HTERT RPE-1 (cell line): ENCODE data around the gene FBXO2.
"Not testable (repeated sequence)": the region's sequence is repeated elsewhere in the genome, so short reads cannot be mapped to it uniquely, and the experiment has no call there.

Experiments
- in situ Hi-C: fragments of 300-500 bp; cut with MboI; formaldehyde crosslinking; loops from 4 replicates; pipeline ENCODE4 v1.14.3; 2020; ENCODE audit warnings: low sequenced_read_pairs

Gene FBXO2

GRCh38 chr1:11629184-11630016 is 24.8 kb downstream of the FBXO2 start:
- in situ Hi-C loops: no loop called here

- in situ Hi-C loops: no loop called here
Observed at GRCh38 chr1:11628767-11629166, 25.5 kb downstream of the FBXO2 start.

GRCh38 chr1:11626551-11626950 is 27.7 kb downstream of the FBXO2 start:
- in situ Hi-C loops: no loop called here

GRCh38 chr1:11623702-11624101 is 30.5 kb downstream of the FBXO2 start:
- in situ Hi-C loops: no loop called here

GRCh38 chr1:11622398-11622797 is 31.8 kb downstream of the FBXO2 start:
- in situ Hi-C loops: no loop called here

DNA sequence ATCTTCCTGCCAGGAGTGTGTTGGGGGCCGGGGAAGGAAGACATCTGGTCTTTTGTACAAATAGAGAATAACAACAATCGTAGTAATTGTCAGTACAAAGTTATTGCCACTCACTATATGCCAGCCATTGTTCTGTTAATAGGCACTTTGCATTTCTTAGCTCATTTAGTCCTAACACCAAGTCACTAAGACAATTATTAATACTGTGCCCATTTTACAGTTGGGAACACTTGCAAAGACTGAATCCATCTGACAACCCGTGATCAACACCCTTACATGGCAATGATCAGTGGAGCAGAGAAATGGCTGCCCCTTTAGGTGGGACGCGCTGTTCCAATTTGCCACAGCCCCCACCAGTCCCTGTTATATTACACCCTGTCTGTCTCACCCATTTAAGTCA is 33.3 kb downstream of the FBXO2 start:
- in situ Hi-C loops: no loop called here

GRCh38 chr1:11620405-11620804 is 33.8 kb downstream of the FBXO2 start:
- in situ Hi-C loops: no loop called here

- in situ Hi-C loops: no loop called here
Observed at GRCh38 chr1:11617741-11618140, 36.5 kb downstream of the FBXO2 start.

- in situ Hi-C loops: no loop called here
Observed at GRCh38 chr1:11617314-11617713, 36.9 kb downstream of the FBXO2 start.

- in situ Hi-C loops: no loop called here
Observed at GRCh38 chr1:11616766-11617165, 37.5 kb downstream of the FBXO2 start.

DNA sequence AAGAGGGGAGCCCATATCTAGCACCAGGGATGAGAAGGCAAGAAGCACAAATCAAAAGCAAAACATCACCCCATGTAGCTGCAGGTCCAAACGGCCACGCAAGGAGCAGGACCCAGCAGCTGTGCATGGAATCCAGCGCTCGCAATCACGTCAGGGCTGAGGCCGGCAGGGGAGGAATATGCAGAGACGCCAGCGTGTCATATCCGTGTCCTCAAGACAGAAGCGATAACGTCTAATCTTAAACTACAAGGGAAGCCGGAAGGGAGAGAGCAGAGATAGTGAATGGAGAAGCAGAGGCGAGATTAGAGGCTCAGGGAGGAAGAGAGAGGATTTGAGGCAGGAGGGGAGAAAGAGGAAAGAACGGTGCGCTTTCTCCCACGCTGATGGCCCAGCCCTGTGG is 39.1 kb downstream of the FBXO2 start:
- in situ Hi-C loops: no loop called here

DNA sequence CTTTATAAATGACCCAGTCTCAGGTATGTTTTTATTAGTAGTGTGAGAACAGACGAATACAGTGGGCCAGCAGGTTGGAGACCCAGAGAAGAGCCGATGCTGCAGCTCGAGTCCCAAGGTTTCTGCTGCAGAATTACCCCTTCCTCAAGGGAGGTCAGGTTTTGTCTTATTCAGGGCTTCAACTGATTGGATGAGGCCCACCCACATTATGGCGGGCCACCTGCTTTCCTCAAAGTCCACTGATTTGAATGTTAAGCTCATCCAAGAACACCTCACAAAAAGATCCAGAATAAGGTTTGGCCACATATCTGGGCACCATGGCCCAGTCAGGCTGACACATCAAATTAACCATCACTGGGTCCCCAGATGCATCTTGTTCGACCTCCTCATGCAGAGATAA is 40.9 kb downstream of the FBXO2 start:
- in situ Hi-C loops: no loop called here

DNA sequence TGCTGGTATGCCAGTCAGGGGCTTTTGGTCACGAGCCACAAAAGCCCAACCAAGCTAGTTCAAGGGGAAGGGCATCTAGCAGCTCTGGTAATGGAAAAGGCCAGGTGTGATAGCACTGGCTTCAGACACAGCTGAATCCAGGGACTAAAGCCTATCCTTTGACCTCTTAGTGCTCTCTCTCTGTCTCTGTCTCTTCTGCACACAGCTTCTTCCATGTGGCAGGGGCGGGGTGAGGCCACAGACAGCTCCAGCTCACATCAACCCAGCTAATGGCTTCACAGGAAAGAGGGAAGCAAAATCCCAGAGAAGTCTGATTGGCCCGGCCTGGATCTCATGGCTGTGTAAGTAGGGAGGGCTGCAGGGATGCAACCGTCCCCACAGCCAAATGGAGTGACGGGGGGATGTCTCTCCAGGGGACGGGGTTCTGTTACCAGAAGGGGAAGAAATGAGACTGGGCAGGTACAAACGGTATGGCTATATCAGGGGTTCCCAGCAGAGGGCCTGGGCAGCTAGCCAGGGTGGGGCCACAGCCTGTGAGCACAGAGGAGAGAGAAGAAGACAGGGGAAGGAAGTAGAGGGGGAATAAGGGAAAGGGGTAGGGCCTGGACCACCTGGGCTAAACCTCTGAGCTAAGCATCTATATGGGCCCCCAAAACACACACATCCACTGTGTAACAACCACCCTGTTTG is 42.4 kb downstream of the FBXO2 start:
- in situ Hi-C loops: no loop called here

DNA sequence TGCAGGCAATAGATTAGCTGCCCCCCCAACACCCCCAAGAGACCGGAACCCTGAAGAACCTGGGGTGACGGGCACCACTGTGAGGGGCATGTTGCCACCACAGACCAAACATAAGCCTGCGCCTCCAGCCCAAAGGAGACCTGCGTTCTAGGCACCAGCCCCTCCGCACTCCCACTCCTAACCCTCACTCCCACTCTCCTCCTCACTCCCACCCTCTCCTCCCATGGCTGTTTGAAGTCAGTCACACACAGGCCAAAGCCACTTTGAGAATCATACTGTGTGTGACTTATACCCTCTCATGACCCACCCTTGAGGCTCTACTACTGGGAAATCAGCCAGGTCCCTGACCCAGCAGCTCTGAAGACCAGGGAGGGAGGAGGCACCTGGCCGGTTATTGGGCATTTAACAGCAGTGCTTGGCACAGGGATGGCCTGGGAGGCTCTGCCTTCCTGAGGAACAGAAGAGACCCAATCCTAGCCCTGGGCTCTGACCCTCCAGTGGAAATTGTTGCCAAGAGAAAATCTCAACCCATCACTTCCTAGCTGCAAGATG is 43.5 kb downstream of the FBXO2 start:
- in situ Hi-C loops: no loop called here

DNA sequence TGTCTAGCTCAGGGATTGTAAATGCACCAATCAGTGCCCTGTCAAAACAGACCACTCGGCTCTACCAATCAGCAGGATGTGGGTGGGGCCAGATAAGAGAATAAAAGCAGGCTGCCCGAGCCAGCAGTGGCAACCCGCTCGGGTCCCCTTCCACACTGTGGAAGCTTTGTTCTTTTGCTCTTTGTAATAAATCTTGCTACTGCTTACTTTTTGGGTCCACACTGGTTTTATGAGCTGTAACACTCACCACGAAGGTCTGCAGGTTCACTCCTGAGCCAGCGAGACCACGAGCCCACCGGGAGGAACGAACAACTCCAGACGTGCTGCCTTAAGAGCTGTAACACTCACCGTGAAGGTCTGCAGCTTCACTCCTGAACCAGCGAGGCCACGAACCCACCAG is 44.9 kb downstream of the FBXO2 start:
- in situ Hi-C loops: not testable (repeated sequence)

GRCh38 chr1:11608596-11609130 is 45.6 kb downstream of the FBXO2 start:
- in situ Hi-C loops: not testable (repeated sequence)

DNA sequence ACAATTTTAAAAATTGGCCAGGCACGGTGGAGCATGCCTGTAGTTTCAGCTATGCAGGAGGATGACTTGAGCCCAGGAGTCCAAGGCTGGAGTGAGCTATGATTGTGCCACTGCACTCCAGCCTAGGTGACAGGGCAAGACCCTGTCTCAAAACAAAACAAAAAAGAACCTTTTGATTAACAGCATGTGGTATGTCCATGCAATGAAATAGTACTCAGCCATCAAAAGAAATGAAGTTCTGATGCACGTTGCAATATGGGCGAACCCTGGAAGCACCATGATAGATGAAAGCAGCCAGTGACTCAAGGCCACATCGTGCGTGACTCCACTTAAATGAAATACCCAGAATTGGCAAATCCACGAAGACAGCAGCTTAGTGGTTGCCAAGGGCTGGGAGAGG is 47.5 kb downstream of the FBXO2 start:
- in situ Hi-C loops: no loop called here

GRCh38 chr1:11602981-11603380 is 51.2 kb downstream of the FBXO2 start:
- in situ Hi-C loops: no loop called here

DNA sequence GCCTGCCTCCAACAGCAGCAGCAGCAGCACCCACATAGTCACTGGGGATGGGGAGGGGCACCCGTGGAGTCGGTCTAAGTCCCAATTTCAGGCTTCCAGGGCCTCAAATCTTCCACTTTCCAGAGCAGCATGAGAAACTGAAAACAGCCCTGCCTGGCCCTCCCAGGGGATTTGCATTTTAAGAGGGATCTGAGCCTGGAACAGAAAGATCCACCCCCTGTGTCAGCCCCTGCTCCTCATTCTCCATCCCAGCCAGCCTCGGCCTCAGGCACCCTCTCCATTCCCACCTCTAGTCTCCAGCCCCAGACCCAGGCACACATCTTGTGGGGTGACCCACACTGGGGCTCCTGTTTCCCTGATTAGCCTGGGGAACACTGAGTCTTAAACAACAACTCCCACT is 51.8 kb downstream of the FBXO2 start:
- in situ Hi-C loops: no loop called here

DNA sequence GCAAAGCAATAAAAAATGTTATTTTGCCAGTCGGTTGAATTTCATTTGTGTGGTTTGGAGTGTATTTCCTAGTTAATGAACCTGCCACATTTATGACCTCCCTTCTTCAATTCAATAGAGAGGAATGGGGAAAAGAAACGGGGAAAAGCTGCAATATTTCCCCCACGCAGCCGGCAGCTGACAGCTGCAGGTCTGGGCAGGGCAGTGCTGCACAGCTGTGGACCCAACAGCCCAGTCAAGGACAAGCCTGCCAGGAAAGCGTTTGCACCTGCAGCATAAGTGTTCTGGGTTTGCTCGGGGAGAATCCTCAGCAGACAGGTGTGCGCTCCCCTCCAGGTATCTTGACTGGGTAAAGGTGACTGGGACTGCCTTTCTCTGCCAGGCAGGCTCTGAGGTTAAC is 53.4 kb downstream of the FBXO2 start:
- in situ Hi-C loops: no loop called here

- in situ Hi-C loops: no loop called here
Observed at GRCh38 chr1:11599891-11600576, 54.2 kb downstream of the FBXO2 start.
